ENCODE data around the gene RPS6KL1.

Gene RPS6KL1

GRCh38 chr14:74913986-74914573 lies 9.0 kb downstream of the RPS6KL1 start:
- DNase-seq (ENCODE audit: low read depth, low spot score): peak; percentile 53

DNA sequence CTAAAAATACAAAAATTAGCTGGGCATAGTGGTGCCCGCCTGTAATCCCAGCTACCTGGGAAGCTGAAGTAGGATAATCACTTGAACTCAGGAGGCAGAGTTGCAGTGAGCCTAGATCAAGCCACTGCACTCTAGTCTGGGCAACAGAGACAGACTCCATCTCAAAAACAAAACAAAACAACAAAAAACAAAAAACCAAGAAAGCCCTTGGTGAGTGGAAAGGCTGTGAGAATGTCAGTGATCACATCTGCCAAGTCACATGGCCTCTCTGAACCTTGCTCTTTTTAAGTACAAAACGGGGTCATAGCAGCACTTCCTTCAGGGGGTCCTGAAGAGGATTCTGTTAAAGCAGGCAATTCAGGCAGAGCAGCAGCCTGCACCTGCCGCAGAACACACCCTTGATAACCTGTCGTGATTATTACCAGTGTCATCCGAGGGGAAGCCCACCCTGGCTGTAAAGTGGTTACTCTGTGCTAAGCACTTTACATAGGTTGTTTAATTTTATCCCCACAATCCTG lies 9.6 kb downstream of the RPS6KL1 start:
- DNase-seq (ENCODE audit: low read depth, low spot score): no peak

DNA sequence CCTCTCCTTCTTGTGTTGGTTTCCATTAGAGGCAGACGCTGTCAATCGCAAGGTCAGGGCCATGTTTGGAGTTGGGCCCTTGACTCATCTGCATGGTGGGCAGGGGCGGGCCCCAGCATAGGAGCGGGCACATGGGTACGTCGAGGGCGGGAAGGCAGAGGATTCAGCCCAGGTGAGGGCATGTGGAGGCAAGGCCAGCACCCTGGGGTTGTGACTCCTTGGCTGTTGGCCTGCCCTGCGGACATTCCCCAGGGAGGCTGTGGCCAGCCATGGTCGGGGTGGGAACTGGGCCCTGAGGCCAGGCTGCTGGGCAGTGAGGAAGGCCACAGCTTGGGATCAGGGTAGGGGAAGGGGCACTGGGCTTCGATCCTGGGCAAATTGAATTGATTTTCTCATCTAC lies 10.3 kb downstream of the RPS6KL1 start:
- no peak for DNase-seq (ENCODE audit: low read depth, low spot score)

- DNase-seq (ENCODE audit: low read depth, low spot score): no peak
Observed at GRCh38 chr14:74912111-74912510, 10.9 kb downstream of the RPS6KL1 start.

DNA sequence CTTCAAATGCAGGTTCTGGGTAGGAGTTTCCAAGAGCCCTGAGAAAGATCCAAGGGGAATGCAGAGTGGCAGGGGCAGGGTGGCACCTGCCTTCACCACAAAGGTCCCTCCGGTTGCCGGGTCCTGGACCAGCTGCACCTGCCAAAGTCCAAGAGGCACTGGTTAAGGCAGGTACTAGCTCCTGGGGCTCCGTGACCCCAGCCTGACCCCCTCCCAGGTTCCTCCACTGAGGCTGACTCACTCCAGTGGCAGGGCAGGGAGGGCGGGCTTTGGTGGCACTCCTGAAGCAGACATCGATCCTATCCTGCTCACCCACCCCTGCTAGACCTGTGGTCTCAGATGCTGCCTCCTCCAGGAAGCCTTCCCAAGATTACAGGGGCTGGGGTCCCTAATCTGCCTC lies 11.4 kb downstream of the RPS6KL1 start:
- DNase-seq (ENCODE audit: low read depth, low spot score): no peak

DNA sequence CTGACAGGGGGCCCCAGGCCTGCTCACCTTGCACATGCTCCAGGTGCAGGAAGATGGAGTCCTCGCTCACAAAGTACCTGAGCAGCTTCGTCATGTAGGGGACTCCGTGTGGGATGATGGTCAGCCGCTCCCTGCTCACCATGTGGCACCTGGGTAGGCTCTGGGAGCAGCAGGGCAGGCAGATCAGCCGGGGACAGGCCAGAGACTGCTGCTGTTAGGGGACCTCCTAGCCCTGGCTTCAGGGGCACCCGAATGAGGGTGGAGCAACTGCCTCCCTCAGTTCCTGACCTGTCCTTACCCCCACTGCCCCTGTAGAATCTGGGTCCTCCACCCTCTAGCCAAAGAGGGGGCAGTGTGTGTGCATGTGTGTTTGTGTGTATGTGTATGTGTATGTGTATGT lies 11.8 kb downstream of the RPS6KL1 start:
- no peak for DNase-seq (ENCODE audit: low read depth, low spot score)

- no peak for DNase-seq (ENCODE audit: low read depth, low spot score)
Observed at GRCh38 chr14:74910556-74910955, 12.5 kb downstream of the RPS6KL1 start.

DNA sequence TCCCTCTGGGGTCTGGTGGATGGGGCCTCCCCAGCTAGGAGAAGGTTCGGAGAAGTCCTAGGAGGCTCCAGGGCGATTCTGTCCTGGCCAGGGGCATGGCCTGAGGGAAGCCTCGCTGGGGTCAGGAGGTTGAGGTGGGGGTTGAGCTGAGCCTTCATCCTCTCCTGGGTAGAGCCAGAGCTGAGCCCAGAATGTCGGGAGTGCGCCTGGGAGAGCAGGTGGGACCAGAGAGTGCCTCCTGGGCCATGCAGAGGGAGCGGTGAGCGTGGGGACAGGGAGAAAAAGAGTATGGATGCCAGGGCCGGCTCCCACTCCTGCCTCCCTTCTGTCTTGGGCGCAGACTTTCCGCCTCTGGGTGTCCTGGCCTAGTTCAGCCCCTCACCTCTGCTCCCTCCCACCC lies 13.1 kb downstream of the RPS6KL1 start:
- no peak for DNase-seq (ENCODE audit: low read depth, low spot score)

- no peak for DNase-seq (ENCODE audit: low read depth, low spot score)
Observed at GRCh38 chr14:74909501-74909900, 13.6 kb downstream of the RPS6KL1 start.

DNA sequence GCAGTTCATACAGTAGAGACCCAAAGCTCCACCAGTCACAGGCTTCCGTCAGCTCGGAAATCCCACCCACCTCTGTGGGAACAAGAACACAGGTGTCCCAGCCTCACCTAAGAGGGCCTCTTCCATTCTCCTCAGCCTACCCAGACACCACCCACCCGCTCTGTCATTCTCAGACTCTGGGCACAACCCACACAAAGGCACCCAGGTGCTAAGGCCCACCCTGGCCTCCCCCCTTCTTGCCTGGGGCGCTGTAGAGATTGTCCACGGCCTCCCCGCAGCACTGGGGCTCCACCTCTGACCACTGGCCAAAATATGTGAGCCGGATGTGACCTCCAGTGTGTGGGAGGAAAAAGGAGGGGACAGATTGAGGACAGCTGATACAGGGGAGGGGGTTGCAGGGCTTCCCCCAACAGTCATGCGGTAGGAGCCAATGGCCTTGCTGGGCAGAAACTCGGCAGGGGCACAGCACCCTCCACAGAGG lies 14.2 kb downstream of the RPS6KL1 start:
- DNase-seq (ENCODE audit: low read depth, low spot score): no peak

GRCh38 chr14:74907744-74908143 lies 15.3 kb downstream of the RPS6KL1 start:
- no peak for DNase-seq (ENCODE audit: low read depth, low spot score)

- DNase-seq (ENCODE audit: low read depth, low spot score): no peak
Observed at GRCh38 chr14:74906925-74907521, 16.0 kb downstream of the RPS6KL1 start.

DNA sequence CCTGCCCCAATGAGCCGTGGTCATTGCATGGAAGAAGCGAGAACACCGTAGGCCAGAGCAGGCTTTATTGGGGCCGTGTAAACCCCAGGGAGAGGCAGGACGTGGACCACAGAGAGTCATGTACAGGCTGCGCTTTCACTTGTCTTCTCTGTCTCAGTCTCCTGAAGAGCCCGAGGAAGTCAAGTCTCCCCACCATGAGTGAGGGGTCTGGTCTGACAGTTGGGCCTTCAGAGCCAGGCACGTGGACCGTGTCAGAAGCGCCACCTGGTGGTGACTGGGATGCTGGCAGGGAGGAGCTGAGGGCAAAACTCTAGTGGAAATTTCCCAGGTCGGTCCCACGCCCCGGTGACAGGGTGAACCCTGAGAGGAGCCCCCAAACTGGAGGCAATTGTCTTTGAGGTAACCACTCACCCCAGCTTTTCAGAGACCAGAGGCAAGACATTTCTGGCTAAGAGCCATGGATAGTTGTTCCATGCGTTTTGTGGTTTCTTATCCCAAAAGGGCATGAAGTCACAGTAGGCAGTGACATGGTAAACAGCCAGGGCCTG lies 17.4 kb downstream of the RPS6KL1 start:
- DNase-seq (ENCODE audit: low read depth, low spot score): no peak

DNA sequence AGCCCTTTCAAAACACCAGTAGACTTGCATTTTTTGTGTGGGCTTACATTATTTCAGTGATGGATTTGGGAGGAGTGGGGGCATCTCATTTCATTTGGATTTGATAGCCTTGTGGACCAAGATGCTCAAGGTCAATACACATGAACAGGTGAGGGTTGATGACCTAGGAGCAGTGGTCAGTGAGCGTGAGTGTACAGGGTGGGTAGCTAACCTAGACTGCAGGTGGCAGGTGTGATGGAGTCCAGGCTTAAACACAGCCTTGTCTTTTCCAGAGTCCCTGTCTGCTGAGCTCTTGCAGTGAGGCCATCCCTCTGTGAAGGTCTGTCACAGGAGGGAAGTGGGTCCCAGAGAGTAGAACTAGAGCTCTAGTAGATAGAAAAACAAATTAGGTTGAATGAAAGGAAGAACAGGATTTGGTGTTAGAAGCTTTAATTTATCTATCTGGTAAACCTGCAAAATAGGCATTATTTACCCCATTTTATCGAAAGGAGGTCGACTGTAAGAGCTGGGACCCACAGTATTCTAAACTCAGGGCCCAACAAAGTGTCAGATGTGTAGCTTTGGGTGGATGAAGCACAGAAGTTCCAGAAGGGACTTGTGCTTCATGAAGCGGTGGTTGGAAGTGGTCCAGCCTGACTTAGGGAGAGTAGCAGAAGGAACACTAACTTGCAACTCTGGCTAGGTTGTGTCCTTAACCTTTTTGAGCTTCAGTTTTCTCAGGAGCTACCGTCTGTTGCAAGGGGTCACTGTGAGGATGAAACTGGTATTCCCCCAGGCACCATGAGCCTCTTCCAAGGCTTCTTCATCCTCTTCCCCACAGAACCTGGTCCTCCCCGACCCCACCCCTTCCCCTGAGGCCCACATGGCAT lies 18.2 kb downstream of the RPS6KL1 start:
- DNase-seq (ENCODE audit: low read depth, low spot score): no peak

- no peak for DNase-seq (ENCODE audit: low read depth, low spot score)
Observed at GRCh38 chr14:74902941-74903705, 19.9 kb downstream of the RPS6KL1 start.

DNA sequence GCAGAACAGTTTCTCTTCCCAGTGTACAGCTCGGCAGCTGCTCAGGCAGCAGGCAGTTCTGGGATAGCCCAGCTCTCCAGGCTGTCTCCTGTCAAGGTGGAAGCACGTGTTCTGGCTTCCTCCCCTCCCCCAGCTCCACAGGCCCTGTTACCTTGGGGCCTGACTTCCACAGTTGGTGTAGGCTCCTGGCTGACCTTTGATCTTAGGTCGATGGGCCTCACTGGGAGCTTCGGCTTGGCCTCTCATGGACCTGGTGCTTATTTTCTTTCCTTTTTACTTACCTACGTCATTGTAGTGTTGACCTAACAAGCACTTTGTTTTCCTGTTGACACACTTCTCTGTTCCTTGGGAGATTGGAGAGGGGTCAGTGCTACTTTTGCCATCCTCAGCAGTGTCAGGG lies 24.4 kb downstream of the RPS6KL1 start:
- no peak for DNase-seq (ENCODE audit: low read depth, low spot score)

GRCh38 chr14:74898083-74898482 lies 25.0 kb downstream of the RPS6KL1 start:
- no peak for DNase-seq (ENCODE audit: low read depth, low spot score)

- no peak for DNase-seq (ENCODE audit: low read depth, low spot score)
Observed at GRCh38 chr14:74897642-74898041, 25.4 kb downstream of the RPS6KL1 start.

DNA sequence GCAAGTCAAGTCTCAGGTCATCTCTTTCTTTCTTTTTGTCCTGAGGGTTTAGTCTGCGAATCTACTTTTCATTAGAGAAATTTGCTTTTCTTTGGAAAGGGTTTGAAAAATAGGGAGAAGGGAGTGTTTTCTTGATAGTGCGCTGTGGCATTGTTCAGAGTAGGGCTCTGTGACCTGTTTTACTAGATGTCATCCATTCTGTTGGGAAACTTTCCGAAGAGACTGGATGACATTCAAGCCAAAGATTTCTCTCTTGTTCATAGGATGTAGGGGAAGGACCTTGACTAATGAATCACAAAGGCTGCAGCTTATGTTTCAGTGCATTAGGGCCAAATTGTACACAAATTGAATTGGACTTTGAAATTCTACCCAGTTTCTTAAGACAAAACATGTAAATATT lies 26.7 kb downstream of the RPS6KL1 start:
- DNase-seq (ENCODE audit: low read depth, low spot score): no peak

DNA sequence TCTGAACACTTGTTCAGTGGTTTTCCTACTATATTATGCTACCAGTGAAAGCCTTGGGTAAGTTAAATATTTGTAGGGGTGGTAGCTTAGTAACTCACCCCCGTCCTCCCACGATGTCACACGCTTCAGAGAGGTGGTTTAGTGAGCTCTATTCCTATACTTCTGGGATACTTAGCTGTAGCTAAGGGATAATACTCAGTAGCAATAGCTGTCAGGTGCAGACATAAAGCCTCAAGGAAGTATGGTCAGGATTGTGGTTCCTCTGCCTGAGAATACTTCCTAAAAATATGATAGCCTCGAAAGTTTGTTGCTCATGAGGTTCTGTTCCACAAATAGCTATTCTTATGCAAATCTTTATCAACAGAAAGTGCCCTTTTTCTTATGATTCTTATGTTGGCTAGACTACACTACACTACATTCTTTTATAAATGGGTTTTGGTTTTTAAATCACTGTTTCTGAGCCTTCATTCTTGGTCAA lies 29.4 kb downstream of the RPS6KL1 start:
- DNase-seq (ENCODE audit: low read depth, low spot score): no peak

DNA sequence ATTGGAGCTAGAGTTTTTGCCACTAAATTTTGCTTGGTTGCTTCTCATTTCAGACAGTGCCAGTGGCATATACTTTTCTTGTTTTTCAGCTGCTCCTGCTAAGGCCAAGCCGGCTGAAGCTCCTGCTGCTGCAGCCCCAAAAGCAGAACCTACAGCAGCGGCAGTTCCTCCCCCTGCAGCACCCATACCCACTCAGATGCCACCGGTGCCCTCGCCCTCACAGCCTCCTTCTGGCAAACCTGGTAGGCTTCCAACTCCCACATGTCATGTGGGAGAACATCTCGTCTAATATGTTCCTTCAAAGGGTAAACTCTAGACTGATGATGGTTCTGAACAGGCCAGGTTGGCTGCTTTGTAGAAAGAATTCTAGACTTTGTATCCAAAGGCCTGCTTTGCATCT lies 30.3 kb downstream of the RPS6KL1 start:
- DNase-seq (ENCODE audit: low read depth, low spot score): no peak
